ENCODE measurements around the gene MGA. TPM values are rescaled to one million over a fixed set of nuclear protein-coding genes. Genes with fewer than 3 reads are reported as not detected.

Gene MGA
- polyA plus RNA-seq, 4 donors: 26.8 to 37.2 (median 34.3) TPM

Other genes with a start within 250 kb of the MGA start
- 10 to 100 TPM; 71.7 to 80.7 (median 73.4) TPM for gene RTF1, start 243.3 kb upstream of the MGA start, polyA plus RNA-seq (ENCODE audit: insufficient read length in 4 of 4)
- under 1 TPM; 0.53 to 0.95 (median 0.63) TPM for gene ITPKA, start 166.5 kb upstream of the MGA start, polyA plus RNA-seq (ENCODE audit: insufficient read length in 4 of 4)
- gene LTK, start 146.6 kb upstream of the MGA start, polyA plus RNA-seq (ENCODE audit: insufficient read length in 4 of 4): 1 to 10 TPM in 3 of 4 donors, under 1 TPM in 1; 0.64 to 3.4 (median 2.0) TPM
- 10 to 100 TPM; 20.2 to 38.9 (median 32.2) TPM for gene RPAP1, start 116.1 kb upstream of the MGA start, polyA plus RNA-seq (ENCODE audit: insufficient read length in 4 of 4)
- gene TYRO3, start 101.2 kb upstream of the MGA start, polyA plus RNA-seq (ENCODE audit: insufficient read length in 4 of 4): 100 to 1,000 TPM in 3 of 4 donors, 10 to 100 TPM in 1; 79.4 to 162 (median 138) TPM
- gene MAPKBP1, start 114.1 kb downstream of the MGA start, polyA plus RNA-seq (ENCODE audit: insufficient read length in 4 of 4): 10 to 100 TPM; 10.1 to 19.1 (median 14.0) TPM
- gene JMJD7, start 167.7 kb downstream of the MGA start, polyA plus RNA-seq (ENCODE audit: insufficient read length in 4 of 4): 10 to 100 TPM in 3 of 4 donors, 1 to 10 TPM in 1; 9.1 to 13.3 (median 12.4) TPM
- gene PLA2G4B, start 178.4 kb downstream of the MGA start, polyA plus RNA-seq (ENCODE audit: insufficient read length in 4 of 4): 10 to 100 TPM in 2 of 4 donors, 1 to 10 TPM in 2; 8.5 to 21.3 (median 10.3) TPM
- 1 to 10 TPM; 1.3 to 3.6 (median 2.6) TPM for gene SPTBN5, start 233.6 kb downstream of the MGA start, polyA plus RNA-seq (ENCODE audit: insufficient read length in 4 of 4)

All from left renal pelvis (tissue), 4 donors.